ENCODE measurements around the gene C18orf32. TPM values are rescaled to one million over a fixed set of nuclear protein-coding genes. Genes with fewer than 3 reads are reported as not detected.
A peak's percentile ranks its signal among the peaks of the same experiment; 100 is the strongest.

The C18orf32 gene
- total and polyA plus RNA-seq, 2 of the 13 experiments (the other 11 are each of a cell fraction or from before 2014, with no cell fraction given): 17.6 to 20.6 TPM

GRCh38 chr18:49491857-49492693 is 5.0 kb upstream of the C18orf32 start, which contains the start of gene RPL17 (continued):
- peak; percentile 55; the same call in 1 of the 2 replicates for TF ChIP-seq ZNF614 (CRISPR knock-in tag; IDR thresholded peaks at IDR 0.05; ENCODE audit: borderline replicate concordance)
- TF ChIP-seq HDAC6 (IDR thresholded peaks at IDR 0.05; ENCODE audit: low read depth, low read length): no peak; the same call in 1 of the 2 replicates
- TF ChIP-seq THAP7 (CRISPR knock-in tag; IDR thresholded peaks at IDR 0.05): no peak
- no peak; the same call in 1 of the 2 replicates for TF ChIP-seq PAXIP1 (CRISPR knock-in tag; conservative IDR thresholded peaks at IDR 0.05)
- peak; percentile 78; the same call in 1 of the 2 replicates for TF ChIP-seq HIVEP1 (CRISPR knock-in tag; IDR thresholded peaks at IDR 0.05)
- 0 out of 2 replicates have a peak, but pooled peaks have one; percentile 17 for TF ChIP-seq ETV6 (CRISPR knock-in tag; conservative IDR thresholded peaks at IDR 0.05)
- no peak for TF ChIP-seq ZNF839 (CRISPR knock-in tag; IDR thresholded peaks at IDR 0.05; ENCODE audit: borderline replicate concordance)
- TF ChIP-seq EP300 (IDR thresholded peaks at IDR 0.05; ENCODE audit: low read depth in 2 of 2, low read length in 2 of 2): 0 out of 4 replicates have a peak, but pooled peaks of 1 of the 2 experiments have one; percentile 38
- TF ChIP-seq EP300 (CRISPR knock-in tag; IDR thresholded peaks at IDR 0.05; ENCODE audit: borderline replicate concordance): no peak
- peak; percentile 76 for TF ChIP-seq ZNF317 (CRISPR knock-in tag; IDR thresholded peaks at IDR 0.05)
- TF ChIP-seq MYPOP (CRISPR knock-in tag; IDR thresholded peaks at IDR 0.05): peak; percentile 72
- TF ChIP-seq MIXL1 (CRISPR knock-in tag; IDR thresholded peaks at IDR 0.05): peak; percentile 70; the same call in 1 of the 2 replicates
- TF ChIP-seq FOXM1 (CRISPR knock-in tag; IDR thresholded peaks at IDR 0.05): no peak
- TF ChIP-seq EHMT2 (IDR thresholded peaks at IDR 0.05; ENCODE audit: borderline replicate concordance, low read depth, low read length): no peak
- TF ChIP-seq ZNF136 (CRISPR knock-in tag; IDR thresholded peaks at IDR 0.05; ENCODE audit: low read depth): no peak
- 0 out of 2 replicates have a peak, but pooled peaks have one; percentile 67 for TF ChIP-seq ZNF274 (CRISPR knock-in tag; IDR thresholded peaks at IDR 0.05)
- 0 out of 2 replicates have a peak, but pooled peaks have one; percentile 70 for TF ChIP-seq DNMT3B (CRISPR knock-in tag; conservative IDR thresholded peaks at IDR 0.05)
- peak; percentile 75; the same call in 1 of the 2 replicates for TF ChIP-seq SRY (CRISPR knock-in tag; IDR thresholded peaks at IDR 0.05)
- TF ChIP-seq ZZZ3 (CRISPR knock-in tag; IDR thresholded peaks at IDR 0.05; ENCODE audit: borderline replicate concordance): peak; percentile 98; the same call in 1 of the 2 replicates
- no peak for TF ChIP-seq USF2 (IDR thresholded peaks at IDR 0.05; ENCODE audit: low read depth, low read length)
- TF ChIP-seq USF2 (CRISPR knock-in tag; IDR thresholded peaks at IDR 0.05; ENCODE audit: borderline replicate concordance): no peak

Measured in HepG2 (cell line).